OCI-LY7 (cell line): ENCODE data around the gene DR1. TPM values are rescaled to one million over a fixed set of nuclear protein-coding genes. Genes with fewer than 3 reads are reported as not detected.

Source experiments
- BruUV-seq: library from RNA; stranded (reverse); fragments of 400-500 nt; replicated peaks from 2 replicates; lab custom pipeline; 2021; lab: Mats Ljungman, UMichigan
- CTCF ChIA-PET: fragments of 300-600 bp; sonication (Branson Sonifier 250); formaldehyde crosslinking; loops from one replicate; lab custom pipeline; 2022; ENCODE audit warnings: antibody characterized with exemption; ENCODE audit not compliant: unreplicated experiment; lab: Charles Lee
- POLR2A ChIA-PET: fragments of 300-600 bp; sonication (Branson Sonifier 250); formaldehyde crosslinking; loops from one replicate; lab custom pipeline; 2022; ENCODE audit warnings: antibody characterized with exemption; lab: Charles Lee
- DNase-seq: peaks from one replicate; pipeline ENCODE4 v3.0.0-alpha.2; 2015; ENCODE audit warnings: low spot score
- H2AFZ ChIP-seq: fragments of 200-600 bp; sonication (generic), shearing (Covaris generic); 2 replicates; pipeline ENCODE4 v1.6.1; 2014; ENCODE audit warnings: mild to moderate bottlenecking, antibody characterized with exemption, low read length, moderate library complexity
- H3K27ac ChIP-seq: fragments of 200-600 bp; sonication (generic); 2 replicates; pipeline ENCODE4 v1.5.1; 2014; ENCODE audit warnings: mixed run types, low read depth, mild to moderate bottlenecking, moderate library complexity, low read length, inconsistent platforms; ENCODE audit not compliant: poor library complexity, severe bottlenecking
- H3K36me3 ChIP-seq: fragments of 200-600 bp; sonication (generic); 2 replicates; pipeline ENCODE4 v1.6.1; 2014; ENCODE audit warnings: mild to moderate bottlenecking, antibody characterized with exemption, low read length, moderate library complexity, mixed read lengths; ENCODE audit not compliant: insufficient read depth
- H3K4me1 ChIP-seq: fragments of 200-600 bp; sonication (generic); 2 replicates; pipeline ENCODE4 v1.5.1; 2014; ENCODE audit warnings: mild to moderate bottlenecking, low read length; ENCODE audit not compliant: insufficient read depth, poor library complexity, severe bottlenecking
- H3K4me2 ChIP-seq: fragments of 200-600 bp; sonication (generic); 2 replicates; pipeline ENCODE4 v1.6.1; 2014; ENCODE audit warnings: mild to moderate bottlenecking, low read length
- H3K4me3 ChIP-seq: fragments of 200-600 bp; sonication (generic); 2 replicates; pipeline ENCODE4 v1.5.1; 2014; ENCODE audit warnings: mild to moderate bottlenecking, low read depth, low read length; ENCODE audit not compliant: poor library complexity, severe bottlenecking
- H3K79me2 ChIP-seq: fragments of 200-600 bp; sonication (generic); 2 replicates; pipeline ENCODE4 v1.6.1; 2016; ENCODE audit warnings: low read depth, mild to moderate bottlenecking, low read length, moderate library complexity, mixed read lengths; ENCODE audit not compliant: insufficient read depth
- H3K9me2 ChIP-seq: fragments of 200-600 bp; sonication (generic); 2 replicates; pipeline ENCODE4 v1.6.1; 2016; ENCODE audit warnings: mild to moderate bottlenecking, low read length, mixed read lengths; ENCODE audit not compliant: insufficient read depth
- H3K9me3 ChIP-seq: fragments of 200-600 bp; sonication (generic); 2 replicates; pipeline ENCODE4 v1.6.1; 2014; ENCODE audit warnings: mild to moderate bottlenecking, mixed run types, low read length, mixed read lengths
- H4K20me1 ChIP-seq: fragments of 200-600 bp; sonication (generic); 2 replicates; pipeline ENCODE4 v1.6.1; 2014; ENCODE audit warnings: mild to moderate bottlenecking, antibody characterized with exemption, low read length, moderate library complexity, mixed read lengths; ENCODE audit not compliant: insufficient read depth
- EZH2phosphoT487 ChIP-seq: fragments of 200-600 bp; sonication (generic); IDR thresholded peaks from 2 replicates; pipeline ENCODE4 v1.6.1; 2018; ENCODE audit warnings: low read depth, borderline replicate concordance, mild to moderate bottlenecking, mixed run types, antibody characterized with exemption, low read length, moderate library complexity, mixed read lengths
- intact Hi-C: fragments of 100-400 bp; cut with micrococcal nuclease; formaldehyde crosslinking; loops from one replicate; pipeline ENCODE4 v1.10.0; 2022; ENCODE audit not compliant: unreplicated experiment
- small RNA-seq: library from RNA; depleted of rRNA; stranded (forward); fragments of <200 nt; gene quantifications from one replicate; pipeline ENCODE3, GENCODE V24; 2014
- total RNA-seq, 2 experiments: library from RNA; depleted of rRNA in 1 of 2; stranded (reverse); fragments of >200 nt in 1 of 2; shearing (Covaris generic) in 1 of 2; gene quantifications; 2 replicates each; pipeline ENCODE4 v1.2.3, GENCODE V29; 2014 to 2022
- TF ChIP-seq, protein P1 (sequence below): fragments of 200-600 bp; sonication (generic); conservative IDR thresholded peaks from 2 replicates; pipeline ENCODE4 v1.5.1; 2014; ENCODE audit warnings: mild to moderate bottlenecking, antibody characterized with exemption, low read length, moderate library complexity, mixed read lengths

Gene DR1
- total RNA-seq, 2 experiments from 2014 or later = 81.3 to 90.4 TPM

GRCh38 chr1:93415296-93415695 is 69.6 kb downstream of the DR1 start:
- Histone ChIP-seq H3K9me3 (no peaks in the 10 kb centered on the region), H2AFZ (no peak overlapping the region), H3K79me2 (no peaks in the 10 kb centered on the region), H3K36me3 (no peaks in the 10 kb centered on the region), H3K4me3 (no peak overlapping the region), H3K9me2 (no peaks in the 10 kb centered on the region), H3K4me2 (no peak overlapping the region), H4K20me1 (no peaks in the 10 kb centered on the region), H3K4me1 (no peaks in the 10 kb centered on the region), H3K27ac (no peak overlapping the region)
- no peak for DNase-seq
- intact Hi-C loops = no loop called here
- no TSS peak for BruUV-seq
- POLR2A ChIA-PET = interaction anchor here (0.6 to 0.9 kb wide), 5 partner anchors 14 to 83 kb away, joined by 3 read pairs; no protein-coding TSS in a partner anchor
- CTCF ChIA-PET = interaction anchor here (0.6 kb wide), 1 partner anchor 9 kb away, joined by 3 read pairs; no protein-coding TSS in a partner anchor
- TF ChIP-seq EZH2phosphoT487 = no peak
- TF ChIP-seq, protein P1, sequence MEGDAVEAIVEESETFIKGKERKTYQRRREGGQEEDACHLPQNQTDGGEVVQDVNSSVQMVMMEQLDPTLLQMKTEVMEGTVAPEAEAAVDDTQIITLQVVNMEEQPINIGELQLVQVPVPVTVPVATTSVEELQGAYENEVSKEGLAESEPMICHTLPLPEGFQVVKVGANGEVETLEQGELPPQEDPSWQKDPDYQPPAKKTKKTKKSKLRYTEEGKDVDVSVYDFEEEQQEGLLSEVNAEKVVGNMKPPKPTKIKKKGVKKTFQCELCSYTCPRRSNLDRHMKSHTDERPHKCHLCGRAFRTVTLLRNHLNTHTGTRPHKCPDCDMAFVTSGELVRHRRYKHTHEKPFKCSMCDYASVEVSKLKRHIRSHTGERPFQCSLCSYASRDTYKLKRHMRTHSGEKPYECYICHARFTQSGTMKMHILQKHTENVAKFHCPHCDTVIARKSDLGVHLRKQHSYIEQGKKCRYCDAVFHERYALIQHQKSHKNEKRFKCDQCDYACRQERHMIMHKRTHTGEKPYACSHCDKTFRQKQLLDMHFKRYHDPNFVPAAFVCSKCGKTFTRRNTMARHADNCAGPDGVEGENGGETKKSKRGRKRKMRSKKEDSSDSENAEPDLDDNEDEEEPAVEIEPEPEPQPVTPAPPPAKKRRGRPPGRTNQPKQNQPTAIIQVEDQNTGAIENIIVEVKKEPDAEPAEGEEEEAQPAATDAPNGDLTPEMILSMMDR = no peak

- intact Hi-C loops = no loop called here
- ChIA-PET POLR2A (interaction anchor here (0.6 kb wide), 1 partner anchor 73 kb away, joined by 3 read pairs; no protein-coding TSS in a partner anchor), CTCF (no interaction called here)
- Histone ChIP-seq H3K4me3 (no peak overlapping the region), H4K20me1 (no peaks in the 10 kb centered on the region), H3K36me3 (no peaks in the 10 kb centered on the region), H3K9me3 (no peaks in the 10 kb centered on the region), H3K4me1 (no peaks in the 10 kb centered on the region), H3K4me2 (no peak overlapping the region), H2AFZ (no peak overlapping the region), H3K9me2 (no peaks in the 10 kb centered on the region), H3K27ac (no peak overlapping the region), H3K79me2 (no peaks in the 10 kb centered on the region)
- no TSS peak for BruUV-seq
- no peak for DNase-seq
- TF ChIP-seq EZH2phosphoT487 = no peak
- TF ChIP-seq, protein P1 = no peak
Observed at GRCh38 chr1:93416183-93416582, 70.5 kb downstream of the DR1 start.

Small RNA genes within 50 kb of the gene (small RNA-seq; reads per million reads assigned to genes)
- gene RF00019 = not detected

Other genes with a start within 250 kb of the DR1 start
- gene TMED5, start 165.5 kb upstream of the DR1 start, total RNA-seq (2014; rRNA removed; shearing (Covaris generic)) = 40.3 and 43.1 TPM in 2 replicates
- 49.1 and 49.2 TPM in 2 replicates for gene TMED5, start 165.5 kb upstream of the DR1 start, total RNA-seq (2022)
- 46.5 and 49.1 TPM in 2 replicates for gene CCDC18, start 165.2 kb upstream of the DR1 start, total RNA-seq (2014; rRNA removed; shearing (Covaris generic))
- gene CCDC18, start 165.2 kb upstream of the DR1 start, total RNA-seq (2022) = 59.0 and 67.9 TPM in 2 replicates
- gene FNBP1L, start 102.2 kb downstream of the DR1 start, total RNA-seq (2014; rRNA removed; shearing (Covaris generic)) = 0.13 TPM in 1 of 2 replicates, not detected in the other
- gene FNBP1L, start 102.2 kb downstream of the DR1 start, total RNA-seq (2022) = 0.13 and 0.37 TPM in 2 replicates